GM23338 (cell line): ENCODE results near the gene MYO7B. TPM values are rescaled to one million over a fixed set of nuclear protein-coding genes. Genes with fewer than 3 reads are reported as not detected.

Source experiments
- ATAC-seq: fragments of 200-7000 bp; cut with Tn5 transposase; 3 replicates; pipeline ENCODE4 v1.9.1; 2020
- DNase-seq: peaks from one replicate; pipeline ENCODE4 v3.0.0-alpha.2; 2015; ENCODE audit warnings: low spot score
- H2AFZ ChIP-seq: fragments of 200-600 bp; sonication (generic); 2 replicates; pipeline ENCODE4 v1.8.0; 2016; ENCODE audit warnings: antibody characterized with exemption, mild to moderate bottlenecking, moderate library complexity
- H3F3A ChIP-seq: fragments of 200-600 bp; sonication (generic); replicated peaks from 2 replicates; pipeline ENCODE4 v1.8.0; 2017; ENCODE audit warnings: antibody characterized with exemption, mixed run types, low read depth
- H3K27ac ChIP-seq: fragments of 200-600 bp; sonication (generic); 2 replicates; pipeline ENCODE4 v1.6.1; 2016; ENCODE audit warnings: low read depth
- H3K27me3 ChIP-seq: fragments of 200-600 bp; sonication (generic); 2 replicates; pipeline ENCODE4 v1.8.0; 2016; ENCODE audit warnings: mild to moderate bottlenecking, mixed run types, moderate library complexity; ENCODE audit not compliant: insufficient read depth
- H3K36me3 ChIP-seq: fragments of 200-600 bp; sonication (generic); 2 replicates; pipeline ENCODE4 v1.8.0; 2016; ENCODE audit warnings: mild to moderate bottlenecking; ENCODE audit not compliant: insufficient read depth
- H3K4me1 ChIP-seq: fragments of 200-600 bp; sonication (generic); 2 replicates; pipeline ENCODE4 v1.8.0; 2016; ENCODE audit warnings: mild to moderate bottlenecking, moderate library complexity; ENCODE audit not compliant: insufficient read depth
- H3K4me2 ChIP-seq: fragments of 200-600 bp; sonication (generic); 2 replicates; pipeline ENCODE4 v1.7.1; 2017; ENCODE audit warnings: mixed run types
- H3K4me3 ChIP-seq: fragments of 200-600 bp; sonication (generic); 2 replicates; pipeline ENCODE4 v1.6.1; 2016; ENCODE audit warnings: mixed run types
- H3K79me2 ChIP-seq: fragments of 200-600 bp; sonication (generic); replicated peaks from 2 replicates; pipeline ENCODE4 v1.8.0; 2017; ENCODE audit warnings: mild to moderate bottlenecking; ENCODE audit not compliant: insufficient read depth
- H3K9me2 ChIP-seq: fragments of 200-600 bp; sonication (generic); 2 replicates; pipeline ENCODE4 v1.8.0; 2017; ENCODE audit not compliant: insufficient read depth
- H4K20me1 ChIP-seq: fragments of 200-600 bp; sonication (generic); replicated peaks from 2 replicates; pipeline ENCODE4 v1.8.0; 2017; ENCODE audit warnings: mild to moderate bottlenecking; ENCODE audit not compliant: insufficient read depth
- H3K27ac Mint-ChIP-seq: 2 replicates; pipeline ENCODE4 v1.8.0; 2020; ENCODE audit warnings: inconsistent platforms, mild to moderate bottlenecking, moderate library complexity, mixed read lengths
- H3K27me3 Mint-ChIP-seq: 3 replicates; pipeline ENCODE4 v1.8.0; 2022; ENCODE audit warnings: low read depth, mild to moderate bottlenecking, moderate library complexity, mixed read lengths, inconsistent platforms; ENCODE audit not compliant: insufficient read depth, poor library complexity
- H3K36me3 Mint-ChIP-seq: 3 replicates; pipeline ENCODE4 v1.8.0; 2021; ENCODE audit warnings: low read depth, mild to moderate bottlenecking, inconsistent platforms, moderate library complexity, mixed read lengths
- H3K4me1 Mint-ChIP-seq: 3 replicates; pipeline ENCODE4 v1.8.0; 2020; ENCODE audit warnings: mild to moderate bottlenecking, inconsistent platforms, mixed read lengths
- H3K4me3 Mint-ChIP-seq: 3 replicates; pipeline ENCODE4 v1.8.0; 2021; ENCODE audit warnings: moderate library complexity, mild to moderate bottlenecking, inconsistent platforms, mixed read lengths
- H3K9me3 Mint-ChIP-seq: 3 replicates; pipeline ENCODE4 v1.8.0; 2020; ENCODE audit warnings: moderate library complexity, mild to moderate bottlenecking, inconsistent platforms, mixed read lengths
- CREB1 ChIP-seq: fragments of 250-450 bp; sonication (Bioruptor Pico); IDR thresholded peaks from 2 replicates; pipeline ENCODE4 v1.5.0; 2020; ENCODE audit warnings: low read depth, mild to moderate bottlenecking, moderate library complexity
- EZH2 ChIP-seq: fragments of 200-600 bp; sonication (generic); IDR thresholded peaks from one replicate; pipeline ENCODE4 v1.8.0; 2017; ENCODE audit warnings: antibody characterized with exemption, mild to moderate bottlenecking, low read depth; ENCODE audit not compliant: unreplicated experiment
- EZH2phosphoT487 ChIP-seq: fragments of 200-600 bp; sonication (generic); IDR thresholded peaks from one replicate; pipeline ENCODE4 v1.8.1; 2018; ENCODE audit warnings: antibody characterized with exemption; ENCODE audit not compliant: unreplicated experiment
- JUNB ChIP-seq: IDR thresholded peaks from one replicate; pipeline ENCODE4 v1.6.1; 2016; ENCODE audit warnings: antibody characterized with exemption; ENCODE audit not compliant: unreplicated experiment
- NANOG ChIP-seq: IDR thresholded peaks from 2 replicates; pipeline ENCODE4 v1.6.1; 2016; ENCODE audit warnings: antibody characterized with exemption, borderline replicate concordance
- POLR2AphosphoS5 ChIP-seq: IDR thresholded peaks from 2 replicates; pipeline ENCODE4 v1.6.1; 2016; ENCODE audit warnings: antibody characterized with exemption, low read depth
- REST ChIP-seq: IDR thresholded peaks from one replicate; pipeline ENCODE4 v1.6.1; 2018; ENCODE audit warnings: antibody characterized with exemption; ENCODE audit not compliant: unreplicated experiment
- STAT1 ChIP-seq: IDR thresholded peaks from one replicate; pipeline ENCODE4 v1.6.1; 2016; ENCODE audit warnings: antibody characterized with exemption; ENCODE audit not compliant: unreplicated experiment
- ZNF114 ChIP-seq: fragments of 250-450 bp; sonication (Bioruptor Pico); IDR thresholded peaks from 2 replicates; pipeline ENCODE4 v1.5.0; 2020; ENCODE audit warnings: mild to moderate bottlenecking, moderate library complexity
- ZNF331 ChIP-seq: fragments of 250-450 bp; sonication (Bioruptor Pico); IDR thresholded peaks from 2 replicates; pipeline ENCODE4 v1.5.0; 2020; ENCODE audit warnings: low read depth, mild to moderate bottlenecking, moderate library complexity
- ZNF462 ChIP-seq: fragments of 250-450 bp; sonication (Bioruptor Pico); IDR thresholded peaks from 2 replicates; pipeline ENCODE4 v1.5.0; 2020; ENCODE audit warnings: mild to moderate bottlenecking, moderate library complexity
- polyA plus RNA-seq: library from polyadenylated mRNA; unstranded; fragments of >200 nt; fragmentation: Nextera tagmentation; extraction: Ambion mirVana; gene quantifications from 2 replicates; pipeline ENCODE4 v1.2.1, GENCODE V29; 2016
- total RNA-seq: library from RNA; depleted of rRNA; stranded (reverse); fragments of >200 nt; shearing (Covaris generic); gene quantifications from 2 replicates; pipeline ENCODE4 v1.2.3, GENCODE V29; 2014
- TF ChIP-seq, protein P1 (sequence below), 2 experiments: fragments of 200-600 bp in 1 of 2; sonication (generic) in 1 of 2; conservative IDR thresholded peaks; 2 replicates each; pipeline versions ENCODE4 v1.5.1 to v1.6.1; 2016 to 2017; ENCODE audit warnings: antibody characterized with exemption in 2 of 2, low read depth in 2 of 2, mild to moderate bottlenecking in 2 of 2, moderate library complexity in 1 of 2
- TF ChIP-seq, protein P2 (sequence below): IDR thresholded peaks from 2 replicates; pipeline ENCODE4 v1.6.1; 2016; ENCODE audit warnings: antibody characterized with exemption

MYO7B gene
- total and polyA plus RNA-seq, 2 experiments from 2014 or later, result not detected

DNA sequence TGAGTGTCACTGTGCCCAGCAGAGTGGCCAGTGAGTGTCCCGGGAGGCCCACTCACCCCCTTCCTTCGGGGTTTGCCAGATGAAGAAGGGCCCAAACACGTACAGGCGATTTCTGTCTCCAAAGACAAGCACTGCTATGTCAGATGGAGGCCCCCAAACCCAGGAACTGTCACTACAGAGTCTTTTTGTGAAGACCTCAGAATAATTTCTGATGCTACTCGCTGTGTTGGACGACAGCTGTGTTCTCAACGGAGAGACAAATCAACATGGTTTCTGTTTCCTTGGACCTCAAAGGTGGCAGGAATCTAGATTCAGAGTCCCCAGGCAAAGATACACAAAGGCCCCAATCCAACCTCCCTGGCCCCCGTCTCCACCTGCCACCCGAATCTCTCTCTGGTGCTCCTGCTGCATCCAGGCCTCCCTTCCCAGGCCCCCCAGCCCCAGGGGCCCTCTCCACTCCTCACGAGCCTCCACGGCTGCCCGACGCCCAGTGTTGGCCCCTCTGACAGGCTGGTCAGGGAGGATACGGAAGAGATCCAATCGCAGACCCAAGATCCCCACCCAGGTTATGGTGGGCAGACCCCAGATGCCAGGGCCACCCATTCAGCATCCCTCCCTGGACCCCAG is 108.1 kb downstream of the MYO7B start:
- Histone ChIP-seq H3K9me2 (no peaks in the 10 kb centered on the region), H2AFZ (no peak overlapping the region), H3K27me3 (no peaks in the 10 kb centered on the region), H3K36me3 (no peaks in the 10 kb centered on the region), H4K20me1 (no peaks in the 10 kb centered on the region), H3K27ac (no peak overlapping the region), H3K4me3 (no peak overlapping the region), H3K79me2 (no peaks in the 10 kb centered on the region), H3K4me1 (no peaks in the 10 kb centered on the region), H3F3A (no peaks in the 10 kb centered on the region), H3K4me2 (no peak overlapping the region)
- TF ChIP-seq ZNF331 (CRISPR knock-in tag), result no peak
- no peak for TF ChIP-seq REST
- TF ChIP-seq NANOG, result no peak
- no peak for TF ChIP-seq JUNB
- no peak for TF ChIP-seq CREB1
- TF ChIP-seq EZH2, result no peak
- TF ChIP-seq POLR2AphosphoS5, result no peak
- no peak for TF ChIP-seq EZH2phosphoT487
- no peak for TF ChIP-seq ZNF462 (CRISPR knock-in tag)
- no peak for TF ChIP-seq ZNF114
- TF ChIP-seq, protein P1, sequence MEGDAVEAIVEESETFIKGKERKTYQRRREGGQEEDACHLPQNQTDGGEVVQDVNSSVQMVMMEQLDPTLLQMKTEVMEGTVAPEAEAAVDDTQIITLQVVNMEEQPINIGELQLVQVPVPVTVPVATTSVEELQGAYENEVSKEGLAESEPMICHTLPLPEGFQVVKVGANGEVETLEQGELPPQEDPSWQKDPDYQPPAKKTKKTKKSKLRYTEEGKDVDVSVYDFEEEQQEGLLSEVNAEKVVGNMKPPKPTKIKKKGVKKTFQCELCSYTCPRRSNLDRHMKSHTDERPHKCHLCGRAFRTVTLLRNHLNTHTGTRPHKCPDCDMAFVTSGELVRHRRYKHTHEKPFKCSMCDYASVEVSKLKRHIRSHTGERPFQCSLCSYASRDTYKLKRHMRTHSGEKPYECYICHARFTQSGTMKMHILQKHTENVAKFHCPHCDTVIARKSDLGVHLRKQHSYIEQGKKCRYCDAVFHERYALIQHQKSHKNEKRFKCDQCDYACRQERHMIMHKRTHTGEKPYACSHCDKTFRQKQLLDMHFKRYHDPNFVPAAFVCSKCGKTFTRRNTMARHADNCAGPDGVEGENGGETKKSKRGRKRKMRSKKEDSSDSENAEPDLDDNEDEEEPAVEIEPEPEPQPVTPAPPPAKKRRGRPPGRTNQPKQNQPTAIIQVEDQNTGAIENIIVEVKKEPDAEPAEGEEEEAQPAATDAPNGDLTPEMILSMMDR (conservative IDR thresholded peaks at IDR 0.05; ENCODE audit: low read depth in 2 of 2), result no peak
- TF ChIP-seq STAT1, result no peak
- TF ChIP-seq, protein P2, sequence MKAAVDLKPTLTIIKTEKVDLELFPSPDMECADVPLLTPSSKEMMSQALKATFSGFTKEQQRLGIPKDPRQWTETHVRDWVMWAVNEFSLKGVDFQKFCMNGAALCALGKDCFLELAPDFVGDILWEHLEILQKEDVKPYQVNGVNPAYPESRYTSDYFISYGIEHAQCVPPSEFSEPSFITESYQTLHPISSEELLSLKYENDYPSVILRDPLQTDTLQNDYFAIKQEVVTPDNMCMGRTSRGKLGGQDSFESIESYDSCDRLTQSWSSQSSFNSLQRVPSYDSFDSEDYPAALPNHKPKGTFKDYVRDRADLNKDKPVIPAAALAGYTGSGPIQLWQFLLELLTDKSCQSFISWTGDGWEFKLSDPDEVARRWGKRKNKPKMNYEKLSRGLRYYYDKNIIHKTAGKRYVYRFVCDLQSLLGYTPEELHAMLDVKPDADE, result no peak
- Mint-ChIP-seq H3K27me3 (peaks cover 5% of the 10 kb centered on the region), H3K27ac (no peak overlapping the region), H3K4me1 (peaks cover 9% of the 10 kb centered on the region), H3K4me3 (no peak overlapping the region), H3K36me3 (no peaks in the 10 kb centered on the region), H3K9me3 (no peaks in the 10 kb centered on the region)
- DNase-seq, result no peak
- ATAC-seq, result no peak
